ENCODE data around the gene PAXX. TPM values are rescaled to one million over a fixed set of nuclear protein-coding genes. Genes with fewer than 3 reads are reported as not detected.

Gene PAXX
- total RNA-seq, 1 donor from 2014 or later = 53.1 TPM

- TF ChIP-seq, protein P1, sequence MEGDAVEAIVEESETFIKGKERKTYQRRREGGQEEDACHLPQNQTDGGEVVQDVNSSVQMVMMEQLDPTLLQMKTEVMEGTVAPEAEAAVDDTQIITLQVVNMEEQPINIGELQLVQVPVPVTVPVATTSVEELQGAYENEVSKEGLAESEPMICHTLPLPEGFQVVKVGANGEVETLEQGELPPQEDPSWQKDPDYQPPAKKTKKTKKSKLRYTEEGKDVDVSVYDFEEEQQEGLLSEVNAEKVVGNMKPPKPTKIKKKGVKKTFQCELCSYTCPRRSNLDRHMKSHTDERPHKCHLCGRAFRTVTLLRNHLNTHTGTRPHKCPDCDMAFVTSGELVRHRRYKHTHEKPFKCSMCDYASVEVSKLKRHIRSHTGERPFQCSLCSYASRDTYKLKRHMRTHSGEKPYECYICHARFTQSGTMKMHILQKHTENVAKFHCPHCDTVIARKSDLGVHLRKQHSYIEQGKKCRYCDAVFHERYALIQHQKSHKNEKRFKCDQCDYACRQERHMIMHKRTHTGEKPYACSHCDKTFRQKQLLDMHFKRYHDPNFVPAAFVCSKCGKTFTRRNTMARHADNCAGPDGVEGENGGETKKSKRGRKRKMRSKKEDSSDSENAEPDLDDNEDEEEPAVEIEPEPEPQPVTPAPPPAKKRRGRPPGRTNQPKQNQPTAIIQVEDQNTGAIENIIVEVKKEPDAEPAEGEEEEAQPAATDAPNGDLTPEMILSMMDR (IDR thresholded peaks at IDR 0.05) = no peak
- intact Hi-C loops (cut with DNase I) = loop anchor here (10.0 kb wide), 1 partner anchor 89 kb away; the partner anchor contains the start of gene FUT7
- H3K36me3 ChIP-seq = peaks cover 25% of the 10 kb centered on the region
- H3K4me1 ChIP-seq = peaks cover 27% of the 10 kb centered on the region
- H3K27ac ChIP-seq = peak overlapping the region; percentile 55
- no peaks in the 10 kb centered on the region for H3K9me3 ChIP-seq
- ATAC-seq (no peak), DNase-seq (no peak)
- H3K4me3 ChIP-seq = no peak overlapping the region
- no peaks in the 10 kb centered on the region for H3K27me3 ChIP-seq
Observed at GRCh38 chr9:136945333-136946227, 46.6 kb upstream of the PAXX start.

DNA sequence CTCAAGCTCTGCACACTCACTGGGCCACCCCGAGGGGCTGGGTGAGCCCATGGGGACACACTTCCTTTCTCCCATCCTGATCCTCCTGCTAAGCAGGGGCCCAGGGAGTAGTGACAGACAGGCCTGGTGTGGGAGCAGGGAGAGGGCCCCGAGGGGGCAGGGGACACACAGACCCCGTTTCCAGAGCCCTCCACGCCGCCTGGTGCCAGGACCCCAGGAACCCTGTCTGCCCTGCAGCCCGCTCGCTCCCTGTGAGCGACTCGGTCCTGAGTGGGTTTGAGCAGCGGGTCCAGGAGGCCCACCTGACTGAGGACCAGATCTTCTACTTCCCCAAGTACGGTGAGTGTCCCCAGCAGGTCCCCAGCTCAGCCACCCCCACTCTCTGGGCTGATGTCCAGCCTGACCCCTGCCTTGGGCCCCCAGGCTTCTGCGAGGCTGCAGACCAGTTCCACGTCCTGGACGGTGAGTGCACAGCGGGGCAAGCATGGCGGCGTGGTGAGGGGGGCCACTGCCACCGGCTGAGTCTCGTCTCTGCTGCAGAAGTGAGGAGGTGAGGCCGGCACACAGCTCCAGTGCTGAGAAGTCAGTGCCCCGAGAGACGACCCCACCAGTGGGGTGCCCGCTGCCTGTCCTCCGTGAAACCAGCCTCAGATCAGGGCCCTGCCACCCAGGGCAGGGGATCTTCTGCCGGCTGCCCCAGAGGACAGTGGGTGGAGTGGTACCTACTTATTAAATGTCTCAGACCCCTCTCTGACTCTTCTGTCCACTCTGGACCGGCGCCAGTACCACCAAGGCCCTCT, 45.8 kb upstream of the PAXX start:
- no peak for DNase-seq
- H3K36me3 ChIP-seq = peaks cover 16% of the 10 kb centered on the region
- no peak overlapping the region for H3K27ac ChIP-seq
- H3K4me3 ChIP-seq = no peak overlapping the region
- no peaks in the 10 kb centered on the region for H3K27me3 ChIP-seq
- no peak for ATAC-seq
- peaks cover 28% of the 10 kb centered on the region for H3K4me1 ChIP-seq
- intact Hi-C loops (cut with DNase I) = loop anchor here (10.0 kb wide), 1 partner anchor 88 kb away; the partner anchor contains the start of gene FUT7
- no peaks in the 10 kb centered on the region for H3K9me3 ChIP-seq
- TF ChIP-seq, protein P1 (IDR thresholded peaks at IDR 0.05) = no peak

- Histone ChIP-seq H3K4me1 (peaks cover 28% of the 10 kb centered on the region), H3K4me3 (no peak overlapping the region), H3K9me3 (no peaks in the 10 kb centered on the region), H3K36me3 (peaks cover 8% of the 10 kb centered on the region), H3K27ac (peak overlapping the region; percentile 42), H3K27me3 (no peaks in the 10 kb centered on the region)
- DNase-seq (no peak), ATAC-seq (no peak)
- intact Hi-C loops (cut with DNase I) = loop anchor here (10.0 kb wide), 1 partner anchor 88 kb away; the partner anchor contains the start of gene FUT7
- TF ChIP-seq, protein P1 (IDR thresholded peaks at IDR 0.05) = no peak
Observed at GRCh38 chr9:136947028-136947891, 45.0 kb upstream of the PAXX start.

GRCh38 chr9:136947955-136948510, 44.2 kb upstream of the PAXX start:
- Histone ChIP-seq H3K9me3 (no peaks in the 10 kb centered on the region), H3K4me3 (no peak overlapping the region), H3K27me3 (no peaks in the 10 kb centered on the region), H3K4me1 (peaks cover 24% of the 10 kb centered on the region), H3K27ac (peak overlapping the region; percentile 42), H3K36me3 (peaks cover under 1% of the 10 kb centered on the region)
- DNase-seq (peak; percentile 83), ATAC-seq (no peak)
- intact Hi-C loops (cut with DNase I) = loop anchor here (10.0 kb wide), 1 partner anchor 87 kb away; the partner anchor contains the start of gene FUT7
- TF ChIP-seq, protein P1 (IDR thresholded peaks at IDR 0.05) = peak; percentile 55
